ENCODE results near the gene FAXC. TPM values are rescaled to one million over a fixed set of nuclear protein-coding genes. Genes with fewer than 3 reads are reported as not detected.

The FAXC gene
- total and polyA plus RNA-seq, 2 of the 13 experiments (the other 11 are each of a cell fraction or from before 2014, with no cell fraction given): 0.11 to 0.63 TPM

DNA sequence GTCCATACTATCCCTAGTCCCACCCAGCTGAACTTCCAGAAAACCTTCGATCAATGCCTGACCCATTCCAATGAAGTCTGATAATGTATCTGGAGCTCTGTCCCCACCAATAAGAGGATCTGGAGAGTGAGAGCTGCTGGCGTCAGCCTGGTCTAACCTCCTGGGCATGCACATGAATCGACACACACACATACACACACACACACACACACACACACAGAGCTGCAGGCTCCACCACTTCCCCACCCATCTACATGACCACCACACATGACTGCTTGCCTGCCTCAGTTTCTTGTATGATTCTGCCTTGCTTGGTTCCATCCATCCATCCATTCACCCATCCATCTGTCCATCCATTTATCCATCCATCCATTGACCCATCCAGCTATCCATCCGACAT is 60.8 kb downstream of the FAXC start:
- H3K9ac ChIP-seq (ENCODE audit: insufficient read depth, low read depth, low read length): no peak overlapping the region
- 33% methylated on average over 4 of the region's 4 CpGs for WGBS (ENCODE audit: low lambda C conversion rate)
- BruUV-seq (replicated peaks): no TSS peak
- no peak for FAIRE-seq
- no peaks in the 10 kb centered on the region for H3K79me2 ChIP-seq (ENCODE audit: insufficient read depth, low read length)
- H3K36me3 ChIP-seq (replicated peaks in 1 of 2; ENCODE audit: control insufficient read depth in 1 of 2, insufficient read depth in 2 of 2, low read length in 2 of 2): no peaks in the 10 kb centered on the region
- ChIA-PET POLR2A (no interaction called here), CTCF (ENCODE audit: low intra/inter-chr PET ratio, low total read pairs) (no interaction called here)
- no peak overlapping the region for H3K4me3 ChIP-seq (replicated peaks in 1 of 3; ENCODE audit: insufficient read depth in 1 of 3, low read depth in 2 of 3, low read length in 3 of 3)
- intact Hi-C loops (cut with micrococcal nuclease; ENCODE audit: unreplicated experiment): no loop called here
- no peaks in the 10 kb centered on the region for H3K27me3 ChIP-seq (ENCODE audit: control insufficient read depth in 1 of 2, insufficient read depth in 2 of 2, low read length in 2 of 2)
- H3K4me2 ChIP-seq (ENCODE audit: low read depth, low read length): no peak overlapping the region
- H3K9me3 ChIP-seq (ENCODE audit: low read length): no peaks in the 10 kb centered on the region
- no peaks in the 10 kb centered on the region for H3K4me1 ChIP-seq (ENCODE audit: insufficient read depth, low read length)
- H3K27ac ChIP-seq (ENCODE audit: extremely low read length, insufficient read depth, low read length): no peak overlapping the region
- no peak for ATAC-seq
- in situ Hi-C loops (cut with HindIII; ENCODE audit: extremely low pct_ligation_motif_present, low pct_unique_long_range_greater_than_20kb): no loop called here
- H2AFZ ChIP-seq (ENCODE audit: low read length): no peak overlapping the region
- DNase-seq (ENCODE audit: low spot score): no peak
- H4K20me1 ChIP-seq (ENCODE audit: insufficient read depth, low read length): no peaks in the 10 kb centered on the region
- TF ChIP-seq THAP11 (CRISPR knock-in tag; IDR thresholded peaks at IDR 0.05): no peak

DNA sequence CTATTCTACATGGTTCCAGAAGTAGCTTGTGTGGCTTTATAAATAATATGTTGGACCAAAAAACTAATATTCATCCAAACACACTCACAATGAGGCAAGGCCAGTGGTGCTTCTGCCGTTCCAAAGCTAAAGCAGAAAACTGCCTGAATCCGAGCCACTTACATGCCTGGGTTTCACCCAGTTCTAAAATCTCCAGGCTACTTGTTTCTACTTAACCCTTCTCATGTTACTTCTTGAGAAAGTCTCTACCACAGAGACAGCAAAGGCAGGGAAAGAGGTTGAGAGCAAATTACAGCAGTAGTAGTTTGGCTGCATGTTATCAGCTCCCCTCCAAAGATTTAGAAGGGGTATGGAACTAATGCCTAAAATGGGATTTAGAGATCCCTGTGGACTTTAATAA is 62.0 kb downstream of the FAXC start:
- Histone ChIP-seq H3K9me3 (ENCODE audit: low read length) (no peaks in the 10 kb centered on the region), H3K4me3 (replicated peaks in 1 of 3; ENCODE audit: insufficient read depth in 1 of 3, low read depth in 2 of 3, low read length in 3 of 3) (no peak overlapping the region), H3K27me3 (ENCODE audit: control insufficient read depth in 1 of 2, insufficient read depth in 2 of 2, low read length in 2 of 2) (no peaks in the 10 kb centered on the region), H3K4me1 (ENCODE audit: insufficient read depth, low read length) (no peaks in the 10 kb centered on the region), H3K36me3 (replicated peaks in 1 of 2; ENCODE audit: control insufficient read depth in 1 of 2, insufficient read depth in 2 of 2, low read length in 2 of 2) (no peaks in the 10 kb centered on the region), H4K20me1 (ENCODE audit: insufficient read depth, low read length) (no peaks in the 10 kb centered on the region), H3K4me2 (ENCODE audit: low read depth, low read length) (no peak overlapping the region), H3K9ac (ENCODE audit: insufficient read depth, low read depth, low read length) (no peak overlapping the region), H3K27ac (ENCODE audit: extremely low read length, insufficient read depth, low read length) (no peak overlapping the region), H2AFZ (ENCODE audit: low read length) (no peak overlapping the region), H3K79me2 (ENCODE audit: insufficient read depth, low read length) (no peaks in the 10 kb centered on the region)
- FAIRE-seq (no peak), ATAC-seq (no peak), DNase-seq (ENCODE audit: low spot score) (no peak)
- CTCF ChIA-PET (ENCODE audit: low intra/inter-chr PET ratio, low total read pairs): no interaction called here
- intact Hi-C loops (cut with micrococcal nuclease; ENCODE audit: unreplicated experiment): no loop called here
- in situ Hi-C loops (cut with HindIII; ENCODE audit: extremely low pct_ligation_motif_present, low pct_unique_long_range_greater_than_20kb): no loop called here
- POLR2A ChIA-PET: no interaction called here
- no peak for TF ChIP-seq ARNT2 (CRISPR knock-in tag; IDR thresholded peaks at IDR 0.05; ENCODE audit: low read depth)
- no peak for TF ChIP-seq MTF1 (CRISPR knock-in tag; IDR thresholded peaks at IDR 0.05)
- TF ChIP-seq, protein P1, sequence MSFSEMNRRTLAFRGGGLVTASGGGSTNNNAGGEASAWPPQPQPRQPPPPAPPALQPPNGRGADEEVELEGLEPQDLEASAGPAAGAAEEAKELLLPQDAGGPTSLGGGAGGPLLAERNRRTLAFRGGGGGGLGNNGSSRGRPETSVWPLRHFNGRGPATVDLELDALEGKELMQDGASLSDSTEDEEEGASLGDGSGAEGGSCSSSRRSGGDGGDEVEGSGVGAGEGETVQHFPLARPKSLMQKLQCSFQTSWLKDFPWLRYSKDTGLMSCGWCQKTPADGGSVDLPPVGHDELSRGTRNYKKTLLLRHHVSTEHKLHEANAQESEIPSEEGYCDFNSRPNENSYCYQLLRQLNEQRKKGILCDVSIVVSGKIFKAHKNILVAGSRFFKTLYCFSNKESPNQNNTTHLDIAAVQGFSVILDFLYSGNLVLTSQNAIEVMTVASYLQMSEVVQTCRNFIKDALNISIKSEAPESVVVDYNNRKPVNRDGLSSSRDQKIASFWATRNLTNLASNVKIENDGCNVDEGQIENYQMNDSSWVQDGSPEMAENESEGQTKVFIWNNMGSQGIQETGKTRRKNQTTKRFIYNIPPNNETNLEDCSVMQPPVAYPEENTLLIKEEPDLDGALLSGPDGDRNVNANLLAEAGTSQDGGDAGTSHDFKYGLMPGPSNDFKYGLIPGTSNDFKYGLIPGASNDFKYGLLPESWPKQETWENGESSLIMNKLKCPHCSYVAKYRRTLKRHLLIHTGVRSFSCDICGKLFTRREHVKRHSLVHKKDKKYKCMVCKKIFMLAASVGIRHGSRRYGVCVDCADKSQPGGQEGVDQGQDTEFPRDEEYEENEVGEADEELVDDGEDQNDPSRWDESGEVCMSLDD (CRISPR knock-in tag; IDR thresholded peaks at IDR 0.05; ENCODE audit: borderline replicate concordance): no peak
- no TSS peak for BruUV-seq (replicated peaks)
- 0% methylated on average over 2 of the region's 2 CpGs for WGBS (ENCODE audit: low lambda C conversion rate)
